Activated CD4-positive, alpha-beta T cell treated with anti-CD3 and anti-CD28 coated beads, Interleukin-2, amount 50 U/mL, for 48 hours (primary cell): ENCODE measurements around the gene CDC42BPA.
"Not testable (repeated sequence)": the region's sequence is repeated elsewhere in the genome, so short reads cannot be mapped to it uniquely, and the experiment has no call there.

Source experiments
- DNase-seq, 2 experiments: peaks; one replicate each; pipeline ENCODE4 v3.0.0-alpha.2; 2020

The CDC42BPA gene

DNA sequence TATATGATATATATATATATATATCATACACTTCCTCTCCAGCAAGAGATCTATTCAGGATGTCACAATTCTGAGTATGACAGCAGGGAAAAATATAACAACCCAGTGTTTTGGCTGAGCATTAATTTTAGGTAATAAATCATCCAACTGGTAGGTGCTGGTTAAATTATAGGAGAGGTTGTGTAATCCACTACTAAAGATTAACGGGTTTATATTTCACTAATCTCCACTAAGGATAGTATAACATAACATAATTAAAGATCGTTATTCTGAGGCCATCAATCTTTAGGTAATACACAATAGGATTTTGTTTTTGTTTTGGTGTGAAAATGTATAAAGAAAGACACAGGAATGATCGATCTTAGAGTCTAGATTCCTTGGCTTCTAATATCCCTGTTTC, 276.0 kb downstream of the CDC42BPA start:
- no peak for DNase-seq

GRCh38 chr1:227038401-227038800, 279.9 kb downstream of the CDC42BPA start:
- DNase-seq, result no peak

DNA sequence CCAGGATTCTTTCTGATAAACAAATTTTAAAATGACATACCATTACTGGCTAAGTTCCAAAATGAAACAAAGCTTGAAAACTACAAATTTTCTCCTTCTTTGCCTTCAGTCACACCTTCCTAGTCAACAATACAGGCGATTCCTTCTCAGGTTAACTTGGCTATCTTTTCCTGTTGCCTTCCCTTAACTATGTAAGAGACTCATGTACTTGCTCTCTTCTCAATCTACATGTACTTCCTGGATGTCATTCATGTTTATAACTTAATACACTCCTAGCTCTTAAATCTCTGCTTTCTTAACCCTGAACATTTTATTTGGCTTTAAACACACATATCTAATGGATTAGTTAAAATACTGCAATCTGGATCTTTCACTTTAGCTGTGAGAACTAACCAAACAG, 281.2 kb downstream of the CDC42BPA start:
- DNase-seq, result no peak

- no peak for DNase-seq
Measured at GRCh38 chr1:227035316-227035715, 283.0 kb downstream of the CDC42BPA start.

- DNase-seq, result no peak
Measured at GRCh38 chr1:227033880-227034279, 284.4 kb downstream of the CDC42BPA start.

DNA sequence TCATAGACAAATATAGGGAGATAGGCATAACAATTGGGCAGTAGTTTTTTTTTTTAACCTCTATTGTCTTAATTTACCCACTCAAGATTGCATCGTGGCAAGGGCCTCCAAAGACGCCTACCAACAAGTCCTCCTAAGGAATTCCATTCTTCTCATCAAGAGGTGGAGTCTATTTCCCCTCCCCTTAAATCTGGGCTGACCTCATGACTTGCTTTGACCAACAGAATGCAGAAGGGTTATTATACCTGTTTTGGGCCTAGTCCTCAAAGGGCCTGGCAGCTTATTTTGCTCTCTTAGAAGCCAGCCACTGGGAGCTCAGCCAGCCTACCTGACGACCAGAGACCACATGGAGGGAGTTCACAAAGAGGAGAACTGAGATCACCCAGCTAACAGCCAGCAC, 285.9 kb downstream of the CDC42BPA start:
- DNase-seq, result no peak

- no peak for DNase-seq
Measured at GRCh38 chr1:227016990-227017389, 301.3 kb downstream of the CDC42BPA start.

- DNase-seq, result no peak
Measured at GRCh38 chr1:227010645-227011044, 307.6 kb downstream of the CDC42BPA start.

DNA sequence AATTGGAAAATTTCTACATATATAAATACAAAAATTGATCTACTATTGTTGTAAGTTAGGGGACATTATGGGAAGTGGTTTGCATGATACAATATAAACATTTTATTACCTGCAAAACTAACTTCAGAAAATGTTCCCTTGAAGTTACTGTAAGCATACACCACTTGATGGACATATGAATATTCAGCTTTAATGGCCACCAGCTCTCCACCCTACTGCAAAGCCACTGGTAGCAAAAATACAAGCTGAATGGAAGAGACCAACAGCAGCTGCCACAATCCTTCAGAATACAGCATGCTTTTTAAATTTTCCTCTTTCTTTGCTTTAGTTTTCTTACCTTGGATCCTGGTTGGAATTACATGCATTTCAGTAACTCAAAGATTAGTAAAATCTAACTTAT, 308.4 kb downstream of the CDC42BPA start:
- no peak for DNase-seq

DNA sequence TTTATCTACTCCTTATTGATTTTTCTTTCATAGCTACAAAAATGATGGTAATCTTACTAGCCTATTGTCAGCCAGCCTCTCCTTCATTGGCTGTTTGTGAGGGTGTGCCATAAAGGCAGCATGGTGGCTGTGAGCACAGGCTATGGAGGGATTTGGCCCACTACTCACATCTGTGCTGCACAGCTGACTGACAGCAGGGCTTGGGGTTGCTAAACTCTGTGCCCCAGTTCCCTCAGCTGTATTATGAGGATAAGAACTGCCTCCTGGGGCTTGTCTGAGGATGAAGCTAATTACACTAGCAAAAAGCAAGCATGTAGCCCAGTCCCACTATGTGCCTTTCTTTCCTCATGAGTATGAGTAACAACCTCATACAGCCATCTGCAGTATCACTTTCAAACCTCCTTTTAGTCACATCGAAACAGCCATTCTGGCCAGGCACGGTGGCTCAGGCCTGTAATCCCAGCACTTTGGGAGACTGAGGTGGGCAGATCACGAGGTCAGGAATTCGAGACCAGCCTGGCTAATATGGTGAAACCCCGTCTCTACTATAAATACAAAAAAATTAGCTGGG, 312.0 kb downstream of the CDC42BPA start:
- DNase-seq, result no peak

GRCh38 chr1:227004796-227005195, 313.5 kb downstream of the CDC42BPA start:
- DNase-seq, result no peak

GRCh38 chr1:227003165-227003564, 315.1 kb downstream of the CDC42BPA start:
- no peak for DNase-seq

GRCh38 chr1:227002531-227003049, 315.7 kb downstream of the CDC42BPA start:
- DNase-seq, result no peak

DNA sequence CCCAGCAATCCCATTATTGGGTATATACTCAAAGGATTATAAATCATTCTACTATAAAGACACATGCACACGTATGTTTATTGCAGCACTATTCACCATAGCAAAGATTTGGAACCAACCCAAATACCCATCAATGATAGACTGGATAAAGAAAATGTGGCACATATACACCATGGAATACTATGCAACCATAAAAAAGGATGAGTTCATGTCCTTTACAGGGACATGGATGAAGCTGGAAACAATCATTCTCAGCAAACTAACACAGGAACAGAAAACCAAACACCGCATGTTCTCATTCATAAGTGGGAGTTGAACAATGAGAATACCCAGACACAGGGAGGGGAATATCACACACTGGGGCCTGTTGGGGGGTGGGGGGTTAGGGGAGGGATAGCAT, 318.7 kb downstream of the CDC42BPA start:
- not testable (repeated sequence) for DNase-seq

DNA sequence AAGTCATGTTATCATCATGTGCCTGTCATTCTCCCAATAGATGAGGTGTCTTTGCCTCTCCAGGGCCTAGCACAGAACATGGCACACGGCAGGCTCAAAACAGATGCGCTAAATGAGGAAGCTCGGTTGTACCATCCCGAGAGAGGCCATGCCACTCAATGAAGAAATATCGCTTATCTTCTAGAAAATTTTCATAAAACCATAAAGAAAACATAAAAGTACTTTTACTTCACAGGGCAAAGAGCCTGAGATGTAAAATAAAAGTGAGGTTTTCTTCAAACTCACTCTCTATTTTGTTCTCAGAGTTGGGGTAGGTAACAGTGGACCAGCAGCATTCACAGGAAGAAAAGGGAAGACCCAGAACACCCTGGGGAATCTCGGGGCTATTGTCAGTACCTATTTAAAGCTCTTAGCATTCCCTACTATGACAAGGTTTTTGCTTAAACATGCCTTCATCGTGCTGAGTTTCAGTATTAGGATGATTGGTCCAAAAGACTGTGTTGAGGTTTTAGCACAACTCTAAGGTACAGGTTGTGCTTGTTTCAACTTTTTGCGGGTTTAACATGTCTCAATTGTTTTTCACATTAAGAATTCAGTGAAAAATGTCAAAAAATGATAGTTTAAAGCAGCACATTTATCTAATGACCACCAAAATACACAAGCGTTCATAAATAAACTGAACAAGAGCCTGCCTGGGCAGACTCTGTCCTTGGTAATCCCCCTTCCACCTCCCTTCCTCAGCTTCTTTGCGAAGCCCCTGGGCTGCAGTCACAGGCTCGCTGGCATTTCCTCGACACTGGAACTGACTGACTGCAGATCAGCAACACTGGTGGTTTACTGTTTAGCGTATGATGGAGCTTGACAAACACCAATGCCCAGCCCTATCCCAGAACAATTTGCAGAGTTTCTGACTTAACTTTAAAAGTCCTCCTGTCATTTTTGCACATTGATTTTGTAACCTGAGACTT, 322.6 kb downstream of the CDC42BPA start:
- DNase-seq, result no peak

GRCh38 chr1:226994586-226995364, 323.5 kb downstream of the CDC42BPA start:
- DNase-seq, result no peak

DNA sequence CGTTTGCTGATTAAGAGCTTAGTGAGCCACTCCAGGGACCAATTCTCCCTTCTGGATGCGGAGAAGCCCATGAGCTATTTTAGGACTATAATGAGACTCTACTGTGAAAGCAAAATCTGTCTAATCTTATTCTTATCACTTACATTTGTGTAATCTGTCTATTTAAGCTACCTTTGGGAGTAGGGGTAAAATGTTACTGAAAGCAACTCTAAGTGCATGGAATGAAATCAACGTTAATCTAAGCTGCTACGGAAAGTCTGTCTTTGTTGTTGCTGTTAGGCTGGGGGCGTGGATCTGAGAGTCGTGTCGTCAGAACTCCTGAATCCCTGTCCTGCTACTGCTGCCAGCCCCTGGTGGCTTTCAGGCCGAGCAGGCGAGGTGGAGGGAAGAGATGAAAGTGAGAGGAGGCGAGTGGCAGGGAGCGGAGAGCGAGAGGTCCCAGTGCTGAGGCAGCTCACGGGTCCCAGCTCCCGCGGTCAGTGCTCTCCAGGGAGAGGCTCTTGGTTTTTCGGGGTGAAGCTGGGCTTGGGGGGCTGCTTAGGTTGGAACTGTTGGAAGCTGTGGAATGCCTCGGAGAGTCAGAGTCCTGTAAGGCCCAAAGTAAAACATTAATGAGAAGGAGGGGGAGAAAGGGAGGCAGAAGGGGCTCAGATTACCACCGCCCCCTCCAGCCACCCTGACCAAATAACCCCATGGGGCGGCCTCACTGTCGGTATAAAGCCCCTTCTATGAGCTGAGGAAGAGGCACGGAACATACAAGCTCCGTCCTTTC, 324.3 kb downstream of the CDC42BPA start:
- no peak for DNase-seq

DNA sequence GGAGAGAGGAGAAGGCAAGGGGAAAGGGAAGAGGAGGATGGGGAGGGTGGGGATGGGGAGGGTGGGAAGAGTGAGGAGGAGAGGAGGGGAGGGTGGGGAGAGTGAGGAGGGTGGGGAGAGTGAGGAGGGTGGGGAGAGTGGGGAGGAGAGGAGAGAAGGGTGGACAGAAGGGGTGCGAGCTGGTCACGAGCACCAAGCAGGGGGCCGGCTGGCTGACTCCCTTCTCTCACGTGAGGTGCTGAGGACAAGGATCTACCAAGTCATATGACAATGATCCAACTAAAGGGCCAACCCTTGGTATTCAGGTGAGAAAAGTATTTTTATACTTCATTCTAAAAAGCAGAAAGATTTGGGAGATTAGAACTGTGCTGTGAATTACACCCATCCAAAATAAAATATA, 326.4 kb downstream of the CDC42BPA start:
- DNase-seq, result no peak

DNA sequence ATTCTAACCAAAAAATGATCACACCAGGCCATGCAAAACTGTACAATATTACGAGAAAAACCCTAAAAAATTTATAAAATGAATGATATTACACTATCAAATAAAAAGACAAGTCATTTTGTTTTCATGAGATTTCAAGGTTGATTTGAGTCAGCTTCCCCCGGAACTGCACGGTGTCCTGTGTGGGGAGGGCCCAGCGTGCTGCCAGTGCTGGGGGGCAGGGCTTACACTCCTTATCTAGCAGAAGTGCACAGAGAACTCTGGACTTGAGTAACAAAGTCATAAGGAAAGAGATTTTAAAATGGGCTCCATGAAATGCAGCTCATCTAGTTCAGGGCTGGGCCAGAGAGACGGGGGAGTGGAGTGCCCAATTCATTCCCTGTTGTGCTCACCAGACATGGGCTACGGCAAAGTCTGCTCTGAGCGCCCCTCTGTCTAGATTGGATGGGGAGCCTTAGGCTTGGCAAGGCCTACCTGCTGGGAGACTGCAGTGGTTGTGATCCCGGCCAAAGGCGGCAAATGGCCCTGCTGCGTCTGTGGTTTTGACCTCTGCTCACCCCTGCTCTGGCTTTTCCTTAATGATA, 328.1 kb downstream of the CDC42BPA start:
- peak; percentile 64 to 71 for DNase-seq

DNA sequence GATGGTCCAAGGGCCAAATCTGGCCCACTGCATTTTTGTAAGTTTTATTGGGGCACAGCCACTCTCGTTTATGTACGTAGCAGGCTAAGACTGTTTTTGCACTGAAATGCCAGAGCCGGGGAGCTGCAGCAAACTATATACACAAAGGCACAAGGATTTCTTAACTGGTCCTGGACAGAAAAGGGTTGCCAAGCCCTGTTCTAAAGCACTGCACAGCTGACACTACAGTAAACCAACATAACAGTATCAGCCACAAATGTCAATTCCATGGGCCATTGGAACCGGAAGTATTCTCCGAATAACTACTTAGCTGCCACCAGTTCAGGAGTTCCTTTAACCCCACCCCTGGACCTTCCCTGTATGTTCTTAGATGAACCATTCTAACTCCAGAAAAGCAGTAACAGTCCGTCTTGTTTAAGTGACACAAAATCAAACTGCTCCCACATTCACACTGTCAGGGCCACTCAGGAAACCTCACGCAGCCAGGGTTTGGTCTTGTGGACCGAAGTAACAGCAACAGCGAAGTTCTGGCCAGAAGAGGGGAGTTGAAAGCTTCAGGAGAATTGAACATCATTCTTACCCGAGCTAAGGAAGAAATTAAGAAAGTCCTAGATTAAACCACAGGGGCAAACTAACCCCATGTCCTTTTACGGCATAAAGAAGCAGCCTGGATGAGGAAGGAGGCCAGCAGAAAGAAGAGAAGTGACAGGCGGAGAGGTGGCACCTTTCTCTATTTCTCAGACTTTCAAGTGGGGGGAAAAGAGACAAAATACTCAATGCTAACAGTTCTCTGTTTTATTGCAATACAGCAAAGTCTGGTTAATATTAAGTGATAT, 329.0 kb downstream of the CDC42BPA start:
- DNase-seq, result no peak

DNA sequence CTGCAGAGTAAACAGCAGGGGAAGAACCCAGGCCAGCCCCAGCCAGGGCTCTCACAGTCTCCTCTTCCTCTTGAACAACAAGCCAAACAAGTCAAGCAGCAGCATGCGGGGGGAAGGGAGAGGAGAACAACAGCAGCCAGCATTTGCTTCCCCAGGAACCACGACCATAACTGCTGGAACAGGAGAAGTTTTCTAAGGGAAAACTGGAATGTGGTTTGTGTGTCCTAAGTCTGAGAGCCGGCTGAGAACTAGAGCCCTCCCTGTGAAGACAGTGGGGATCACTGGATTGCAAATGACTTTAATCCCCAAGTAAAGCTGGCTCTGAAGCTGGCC, 330.0 kb downstream of the CDC42BPA start:
- DNase-seq, result no peak
